Measurements from ENCODE around the gene CHDH. TPM values are rescaled to one million over a fixed set of nuclear protein-coding genes. Genes with fewer than 3 reads are reported as not detected.

CHDH gene
- total and polyA plus RNA-seq, 2 experiments from 2014 or later = 2.3 to 6.6 TPM

- Histone ChIP-seq H3K27ac (ENCODE audit: low read depth) (no peak overlapping the region), H4K20me1 (replicated peaks; ENCODE audit: insufficient read depth) (no peaks in the 10 kb centered on the region; the same call in 1 of the 2 replicates), H3K4me1 (ENCODE audit: insufficient read depth) (no peaks in the 10 kb centered on the region), H3K4me2 (no peak overlapping the region), H3F3A (replicated peaks; ENCODE audit: low read depth) (no peaks in the 10 kb centered on the region), H2AFZ (no peak overlapping the region), H3K36me3 (ENCODE audit: insufficient read depth) (no peaks in the 10 kb centered on the region; the same call in 1 of the 2 replicates), H3K9me2 (ENCODE audit: insufficient read depth) (no peaks in the 10 kb centered on the region), H3K27me3 (ENCODE audit: insufficient read depth) (no peaks in the 10 kb centered on the region), H3K4me3 (no peak overlapping the region), H3K79me2 (replicated peaks; ENCODE audit: insufficient read depth) (no peaks in the 10 kb centered on the region)
- TF ChIP-seq EZH2phosphoT487 (IDR thresholded peaks at IDR 0.05; ENCODE audit: unreplicated experiment) (no peak), NANOG (IDR thresholded peaks at IDR 0.05; ENCODE audit: borderline replicate concordance) (no peak), ZNF114 (CRISPR knock-in tag; IDR thresholded peaks at IDR 0.05) (no peak), STAT1 (IDR thresholded peaks at IDR 0.05; ENCODE audit: unreplicated experiment) (no peak), REST (IDR thresholded peaks at IDR 0.05; ENCODE audit: unreplicated experiment) (no peak), EZH2 (IDR thresholded peaks at IDR 0.05; ENCODE audit: low read depth, unreplicated experiment) (no peak), ETS1 (IDR thresholded peaks at IDR 0.05) (no peak), CREB1 (CRISPR knock-in tag; IDR thresholded peaks at IDR 0.05; ENCODE audit: low read depth) (no peak), POLR2AphosphoS5 (IDR thresholded peaks at IDR 0.05; ENCODE audit: low read depth) (no peak), ZNF462 (CRISPR knock-in tag; IDR thresholded peaks at IDR 0.05) (no peak), JUNB (IDR thresholded peaks at IDR 0.05; ENCODE audit: unreplicated experiment) (no peak), CTCF (conservative IDR thresholded peaks at IDR 0.05; ENCODE audit: low read depth in 2 of 2) (no peak), ZNF331 (CRISPR knock-in tag; IDR thresholded peaks at IDR 0.05; ENCODE audit: low read depth) (no peak)
- Mint-ChIP-seq H3K4me1 (no peaks in the 10 kb centered on the region), H3K36me3 (ENCODE audit: low read depth) (peaks cover 27% of the 10 kb centered on the region), H3K27me3 (ENCODE audit: insufficient read depth, low read depth, poor library complexity) (no peaks in the 10 kb centered on the region), H3K27ac (no peak overlapping the region), H3K9me3 (no peaks in the 10 kb centered on the region), H3K4me3 (no peak overlapping the region)
- no peak for ATAC-seq
- DNase-seq (ENCODE audit: low spot score) = no peak
Observed at GRCh38 chr3:53859178-53859577, 13.0 kb upstream of the CHDH start.
